IPS-NIHi7 (cell line): ENCODE data around the gene GLRA2.
"Not testable (repeated sequence)": the region's sequence is repeated elsewhere in the genome, so short reads cannot be mapped to it uniquely, and the experiment has no call there.

Experiments
- DNase-seq: peaks from one replicate; pipeline ENCODE4 v3.0.0; 2012; ENCODE audit warnings: mixed read lengths; ENCODE audit errors: extremely low spot score

Gene GLRA2

DNA sequence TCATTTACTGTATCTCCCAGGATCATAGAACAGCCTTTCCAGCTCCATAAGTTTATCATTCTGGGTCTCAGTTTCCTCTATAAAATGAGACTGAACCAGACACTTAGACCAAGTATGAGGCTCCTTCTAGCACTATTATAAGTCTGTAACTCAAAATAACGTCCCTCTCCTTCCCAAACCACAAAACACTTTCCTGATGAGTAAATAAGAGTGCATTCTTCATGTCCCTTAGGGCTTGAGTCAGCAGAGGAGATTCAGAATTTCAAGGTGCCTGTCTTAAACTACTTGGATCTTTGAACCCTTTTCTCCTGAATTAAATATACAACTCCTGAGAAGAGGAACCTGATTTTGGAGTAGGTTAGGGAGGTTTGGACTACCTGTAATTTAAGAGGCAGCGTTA, 62.6 kb downstream of the GLRA2 start:
- no peak for DNase-seq

DNA sequence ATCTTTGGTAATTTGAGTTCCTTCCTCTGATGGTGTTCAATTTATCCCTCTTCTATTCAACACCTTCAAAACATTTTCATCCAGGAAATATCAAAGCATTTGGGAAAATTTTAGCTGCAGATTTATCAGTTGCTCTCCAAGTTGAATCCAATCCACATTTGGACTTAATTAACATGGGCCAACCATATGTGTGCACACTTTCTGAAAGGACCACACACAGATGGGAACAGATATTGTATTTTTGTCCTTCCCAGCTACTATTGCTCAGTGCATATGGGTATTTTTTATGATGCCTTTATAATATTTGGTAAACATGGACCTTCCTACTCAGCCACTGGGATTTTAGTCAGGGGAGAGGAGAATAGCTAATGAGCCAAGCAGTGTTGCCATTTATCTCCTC, 65.2 kb downstream of the GLRA2 start:
- DNase-seq: no peak

DNA sequence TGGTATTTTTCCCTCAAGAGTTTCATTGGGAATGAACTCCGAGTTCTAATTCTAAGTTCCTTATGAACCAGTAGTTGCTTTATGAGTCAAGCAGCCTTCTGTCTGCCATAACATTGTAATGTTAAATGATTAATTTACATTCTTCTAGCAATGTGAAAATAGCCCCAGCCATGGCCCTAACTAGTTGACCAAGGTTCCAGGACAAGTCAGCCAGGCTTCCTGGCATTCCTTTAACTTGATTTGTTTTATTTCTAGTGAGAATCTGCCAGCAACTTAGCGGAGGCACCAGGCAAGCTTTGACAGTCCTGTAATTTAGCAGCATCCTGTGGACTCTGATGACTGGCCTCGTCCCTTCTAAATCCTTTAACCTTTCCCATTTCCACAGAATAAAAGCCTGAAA, 69.0 kb downstream of the GLRA2 start:
- peak; percentile 35 for DNase-seq

DNA sequence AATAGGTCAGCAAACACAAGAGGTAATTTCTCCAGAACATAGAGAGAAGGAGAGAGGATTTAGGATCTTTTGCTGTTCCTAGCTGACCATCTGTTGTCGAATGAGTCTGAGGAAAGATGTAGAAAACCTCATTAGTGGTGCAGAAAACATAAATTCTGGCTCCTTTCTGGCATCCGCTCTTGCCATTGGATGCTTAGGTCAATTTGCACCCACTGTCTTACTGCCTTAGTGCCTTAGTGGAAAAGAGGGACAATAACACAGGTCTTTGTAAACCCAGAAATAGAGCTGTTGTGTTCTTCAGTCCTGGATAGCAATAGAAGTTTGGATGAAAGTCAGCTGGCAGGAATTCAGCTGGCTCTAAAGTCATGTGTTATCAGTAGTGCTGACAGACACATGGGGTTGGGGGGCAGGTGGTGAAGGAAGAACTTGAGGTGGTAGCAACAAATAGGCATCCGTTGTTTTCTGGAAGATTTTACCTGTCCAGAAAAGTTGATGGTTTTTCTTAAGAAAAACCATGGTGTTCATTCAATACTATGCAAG, 78.2 kb downstream of the GLRA2 start:
- DNase-seq: no peak

DNA sequence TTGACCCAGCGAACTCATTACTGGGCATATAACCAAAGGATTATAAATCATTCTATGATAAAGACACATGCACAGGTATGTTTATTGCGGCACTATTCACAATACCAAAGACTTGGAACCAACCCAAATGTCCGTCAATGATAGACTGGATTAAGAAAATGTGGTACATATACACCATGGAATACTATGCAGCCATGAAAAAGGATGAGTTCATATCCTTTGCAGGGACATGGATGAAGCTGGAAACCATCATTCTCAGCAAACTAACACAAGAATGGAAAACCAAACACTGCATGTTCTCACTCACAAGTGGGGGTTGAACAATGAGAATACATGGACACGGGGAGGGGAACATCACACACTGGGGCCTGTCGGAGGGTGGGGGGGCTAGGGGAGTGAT, 83.1 kb downstream of the GLRA2 start:
- DNase-seq: not testable (repeated sequence)

DNA sequence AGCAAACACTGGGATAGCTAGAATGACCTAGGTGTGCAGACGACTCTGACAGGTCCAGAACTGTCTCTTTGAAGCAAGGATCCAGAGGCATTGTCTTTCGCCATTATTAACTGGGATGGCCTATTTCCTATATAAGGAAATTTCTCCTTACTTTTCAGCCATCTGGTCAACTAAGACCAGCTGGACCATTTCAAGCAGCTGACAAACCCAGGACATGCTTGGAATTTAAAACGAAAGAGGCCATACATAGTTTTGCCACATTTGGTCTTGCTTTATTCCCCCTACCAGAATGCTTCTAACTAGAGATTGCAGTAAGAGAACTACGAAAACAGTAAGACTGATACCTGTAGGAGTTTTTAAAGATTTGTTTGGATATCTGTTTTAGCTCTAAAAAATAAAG, 87.0 kb downstream of the GLRA2 start:
- DNase-seq: no peak

DNA sequence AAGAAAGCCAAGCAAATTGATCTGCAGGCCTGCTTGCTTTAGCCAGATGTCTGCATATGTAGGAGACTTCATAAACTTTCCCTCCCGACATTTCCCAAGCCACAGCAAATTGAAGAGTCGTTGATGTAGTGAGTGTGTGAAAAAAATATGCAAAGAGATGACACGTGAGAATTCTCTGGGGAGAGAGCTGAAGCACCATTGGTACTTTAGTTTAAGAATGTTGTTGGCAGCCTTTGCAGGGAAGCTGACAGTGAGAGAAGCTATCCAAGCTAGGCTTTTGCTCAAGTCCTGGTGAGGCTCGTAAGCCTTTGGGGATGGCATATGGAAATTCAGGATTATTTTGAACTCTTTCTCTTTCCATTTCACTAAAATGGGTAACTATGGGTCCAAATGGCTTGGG, 87.5 kb downstream of the GLRA2 start:
- DNase-seq: no peak

DNA sequence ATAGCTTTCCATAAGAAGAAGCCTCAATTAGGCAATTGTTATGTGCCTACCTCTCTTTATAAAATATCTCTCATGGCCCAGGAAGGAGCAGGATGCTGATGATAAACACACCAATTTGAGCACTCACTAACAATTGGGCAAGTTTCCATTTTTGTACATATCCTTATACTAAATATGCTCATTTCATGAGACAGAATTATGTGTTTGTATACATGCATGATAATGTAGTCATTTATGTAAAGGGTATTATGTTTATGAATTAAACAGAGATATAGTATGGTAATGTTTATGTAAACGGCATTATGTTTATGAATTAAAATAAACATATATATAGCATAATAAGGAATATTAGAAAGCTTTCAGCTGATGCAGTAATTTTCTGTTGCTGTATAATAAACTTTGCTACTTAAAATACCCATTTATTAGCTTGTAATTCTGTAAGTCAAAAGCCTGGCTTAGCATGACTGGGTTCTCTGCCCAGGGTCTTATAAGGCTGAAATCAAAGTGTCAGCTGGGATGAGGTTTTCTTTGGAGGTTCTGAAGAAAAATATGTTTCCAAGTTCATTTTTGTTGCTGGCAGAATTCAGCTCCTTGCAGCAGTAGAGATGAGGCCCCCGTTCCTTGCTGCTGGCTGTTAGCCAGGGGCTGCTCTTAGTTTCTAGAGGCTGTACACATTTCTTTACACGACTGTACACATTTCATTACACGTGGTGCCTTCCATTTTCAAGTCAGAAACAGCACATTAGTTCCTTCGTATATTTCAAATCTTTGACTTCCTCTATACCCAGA, 89.0 kb downstream of the GLRA2 start:
- no peak for DNase-seq

DNA sequence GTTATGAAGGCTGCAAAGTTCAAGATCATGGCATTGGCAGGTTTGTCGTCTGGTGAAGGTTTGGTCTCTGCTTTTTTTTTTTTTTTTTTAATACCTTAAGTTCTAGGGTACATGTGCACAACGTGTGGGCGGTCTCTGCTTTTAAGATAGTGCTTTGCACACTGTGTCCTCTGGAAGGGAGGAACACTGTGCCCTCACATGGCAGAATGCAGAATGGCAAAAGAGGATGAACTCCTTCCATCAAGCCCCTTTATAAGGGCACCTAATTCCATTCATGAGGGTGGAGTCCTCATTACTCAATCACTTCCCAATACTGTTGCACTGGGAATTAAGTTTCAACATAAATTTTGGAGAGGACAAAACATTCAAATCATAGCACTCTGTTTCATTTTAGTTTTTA, 101.4 kb downstream of the GLRA2 start:
- no peak for DNase-seq

DNA sequence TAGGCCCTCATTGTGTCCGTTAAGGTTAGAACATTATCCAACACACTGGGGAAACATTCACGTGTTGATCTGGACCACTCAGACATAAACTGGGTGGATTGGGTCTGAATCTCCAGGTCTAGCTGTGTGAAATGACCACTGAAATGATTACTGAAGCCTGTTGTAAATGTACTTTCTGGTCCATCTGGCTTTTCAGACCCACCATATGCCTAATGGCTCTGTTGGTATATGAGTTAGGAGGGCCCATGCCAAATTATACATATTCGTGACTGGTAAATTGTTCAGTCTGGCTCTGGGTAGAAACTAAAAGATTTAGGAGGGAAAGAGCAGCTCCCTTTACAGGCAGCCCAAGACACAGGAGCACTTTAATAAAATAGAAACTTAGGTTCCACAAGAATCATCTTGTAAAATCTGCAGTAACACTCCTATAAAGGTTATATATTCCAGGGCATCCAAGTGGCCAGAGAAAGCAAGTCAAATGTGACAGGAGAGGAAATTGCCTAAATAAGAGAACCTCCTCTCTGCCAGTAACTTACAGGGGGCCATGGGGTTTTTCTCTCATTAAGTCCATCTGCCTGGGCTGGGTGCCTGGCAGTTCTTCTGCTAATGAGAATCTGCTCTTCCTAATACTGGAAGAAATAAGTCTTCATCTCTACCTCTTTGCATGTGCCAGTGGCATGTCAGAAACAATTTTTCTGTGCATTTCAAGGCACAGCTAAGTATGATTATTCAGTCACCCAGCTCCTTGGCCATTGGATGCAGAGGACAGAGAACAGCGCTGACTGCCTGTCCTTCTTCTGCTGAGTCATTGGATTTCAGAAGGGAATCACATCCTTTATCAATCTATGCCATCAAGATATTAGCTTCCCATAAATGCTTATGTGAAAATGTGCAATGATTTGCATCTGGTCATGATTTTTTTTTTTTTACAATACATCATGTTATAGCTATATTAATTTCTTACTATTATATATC, 112.6 kb downstream of the GLRA2 start:
- no peak for DNase-seq

DNA sequence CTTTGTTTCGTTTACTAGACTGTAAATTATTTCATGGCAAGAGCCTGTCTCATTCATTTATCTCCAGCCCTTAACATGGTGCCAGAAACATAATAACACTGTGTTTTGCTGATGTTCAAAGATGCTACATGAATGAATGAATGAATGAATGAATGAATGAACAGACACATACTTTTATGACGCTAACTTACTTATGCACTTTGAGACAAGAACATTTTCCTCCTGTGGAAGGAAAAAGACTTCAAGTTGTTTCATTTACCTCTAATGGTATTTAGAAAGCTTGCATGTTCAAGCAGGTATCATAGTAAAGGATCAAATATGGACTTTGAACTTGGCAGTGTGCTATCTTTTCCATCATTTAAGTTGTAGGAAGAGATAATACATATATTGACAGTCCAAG, 131.6 kb downstream of the GLRA2 start:
- DNase-seq: no peak

DNA sequence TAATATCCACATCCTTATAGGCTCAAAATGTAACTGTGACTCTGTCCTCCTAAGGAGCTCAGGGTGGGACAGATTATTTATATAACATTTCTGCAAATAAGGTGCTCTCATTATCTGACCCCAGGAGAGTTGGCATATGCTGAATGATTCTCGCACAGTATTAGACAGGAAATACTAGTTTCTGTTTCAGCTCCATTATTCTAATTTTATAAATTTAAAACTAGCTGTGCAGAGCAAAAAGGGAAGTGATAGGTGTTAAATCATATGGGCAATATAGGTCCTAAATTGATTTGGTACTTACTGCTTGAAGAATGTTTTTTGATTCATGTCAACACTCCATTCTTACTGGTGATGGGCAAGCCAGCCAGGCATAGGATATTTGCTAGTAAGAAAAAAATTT, 141.5 kb downstream of the GLRA2 start:
- DNase-seq: no peak

DNA sequence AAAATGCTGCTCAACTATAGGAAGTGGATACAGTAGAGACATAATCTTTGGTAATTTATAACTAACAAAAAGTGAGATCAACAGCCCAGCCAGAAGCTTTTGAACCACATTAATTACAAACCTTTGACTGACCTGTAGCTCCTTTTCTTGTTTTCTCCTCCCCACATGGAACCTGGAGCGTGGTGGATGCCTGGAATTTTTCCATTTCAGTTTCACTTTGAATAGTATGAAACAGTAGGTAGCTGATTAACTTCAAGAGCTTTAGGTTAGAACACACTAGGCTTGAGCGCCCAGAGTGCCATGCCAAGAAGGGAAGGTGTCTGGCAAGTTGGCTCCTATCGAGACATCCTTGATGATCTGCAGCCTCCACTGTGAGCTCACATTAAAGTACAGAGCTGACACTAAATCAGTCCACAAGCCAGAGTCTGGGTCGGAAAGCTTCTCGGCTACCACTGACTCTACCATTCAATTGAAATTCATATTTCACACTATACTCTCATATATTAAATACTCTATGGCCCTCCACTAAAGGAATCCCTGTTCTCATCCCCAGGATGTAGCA, 143.4 kb downstream of the GLRA2 start:
- DNase-seq: no peak

DNA sequence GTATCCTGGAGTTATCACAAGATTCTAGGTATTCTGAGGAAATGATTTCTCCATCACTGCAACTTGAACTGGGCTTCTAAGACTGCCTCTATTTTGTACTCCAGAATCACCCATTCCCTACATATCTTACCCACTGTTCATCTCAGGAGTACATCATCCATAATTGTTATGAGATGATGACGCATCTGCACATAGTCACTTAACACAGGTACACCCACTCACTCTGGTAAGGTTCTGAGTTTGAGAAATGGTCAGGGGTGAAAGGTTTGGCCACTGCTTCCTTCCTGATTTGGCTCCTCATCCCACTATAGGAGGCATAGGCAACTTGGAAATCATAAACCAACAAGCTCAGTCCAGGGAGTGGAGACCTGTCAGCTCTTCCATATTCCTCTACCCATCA, 143.9 kb downstream of the GLRA2 start:
- no peak for DNase-seq

DNA sequence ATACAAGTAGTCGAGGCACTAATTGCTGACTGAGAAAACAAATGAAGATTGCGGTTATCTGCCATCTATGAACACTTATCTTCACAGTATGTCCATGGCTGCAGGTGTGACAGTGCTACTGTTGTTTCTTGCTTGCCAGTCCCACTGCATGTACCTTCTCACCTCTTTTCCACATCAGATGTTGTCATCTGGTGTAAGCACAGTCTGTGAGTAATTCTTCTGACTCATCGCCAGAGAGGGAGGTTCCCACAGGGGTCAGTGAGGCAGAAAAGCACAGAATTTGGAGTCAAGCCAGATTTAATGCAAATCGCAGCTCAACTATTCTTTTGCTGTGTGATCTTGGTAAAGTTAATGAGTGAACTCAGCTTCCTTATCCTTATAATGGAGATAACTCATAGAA, 144.4 kb downstream of the GLRA2 start:
- peak; percentile 34 for DNase-seq

DNA sequence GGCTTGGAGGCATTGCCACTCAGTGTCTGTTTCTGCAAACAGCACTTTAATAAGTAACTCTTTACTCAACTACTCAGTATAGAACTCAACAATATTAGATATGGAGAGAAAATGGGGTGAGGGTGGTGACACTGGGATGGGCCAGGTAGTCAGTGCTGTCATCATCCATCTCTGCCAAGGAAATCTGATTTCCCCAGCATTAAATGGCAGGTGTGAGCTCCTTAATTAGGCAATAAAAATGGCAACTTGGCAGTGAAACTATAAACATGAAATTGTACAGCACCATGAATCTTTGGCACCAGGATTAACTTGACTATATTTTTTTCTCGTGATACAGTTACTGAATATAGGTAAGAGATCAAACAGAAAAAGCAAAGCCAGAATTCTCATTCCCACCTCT, 146.2 kb downstream of the GLRA2 start:
- no peak for DNase-seq

DNA sequence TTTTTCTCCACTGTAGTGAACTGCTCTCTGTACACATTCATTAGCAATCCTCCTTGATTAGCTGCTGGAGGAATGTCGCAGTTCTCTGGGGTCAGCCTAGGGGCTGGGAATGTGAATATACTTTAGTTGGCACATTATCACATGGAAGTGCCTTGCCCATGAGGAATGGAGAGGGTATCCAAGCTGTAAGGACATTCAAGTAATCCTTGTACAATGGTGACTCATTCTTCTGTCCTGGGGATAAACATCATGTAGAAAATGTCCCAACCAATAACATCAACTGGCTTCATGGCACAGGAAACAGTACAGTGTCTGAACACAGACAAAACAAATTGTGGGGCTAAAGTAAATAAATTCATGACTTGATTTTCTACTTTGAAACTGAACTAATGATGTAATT, 147.1 kb downstream of the GLRA2 start:
- no peak for DNase-seq

DNA sequence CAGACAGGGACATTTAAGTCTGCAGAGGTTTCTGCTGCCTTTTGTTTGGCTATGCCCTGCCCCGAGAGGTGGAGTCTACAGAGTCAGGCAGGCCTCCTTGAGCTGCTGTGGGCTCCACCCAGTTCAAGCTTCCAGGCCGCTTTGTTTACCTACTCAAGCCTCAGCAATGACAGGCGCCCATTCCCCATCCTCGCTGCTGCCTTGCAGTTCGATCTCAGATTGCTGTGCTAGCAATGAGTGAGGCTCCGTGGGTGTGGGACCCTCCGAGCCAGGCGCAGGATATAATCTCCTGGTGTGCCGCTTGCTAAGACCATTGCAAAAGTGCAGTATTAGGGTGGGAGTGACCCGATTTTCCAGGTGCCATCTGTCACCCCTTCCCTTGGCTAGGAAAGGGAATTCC, 159.0 kb downstream of the GLRA2 start:
- DNase-seq: not testable (repeated sequence)

DNA sequence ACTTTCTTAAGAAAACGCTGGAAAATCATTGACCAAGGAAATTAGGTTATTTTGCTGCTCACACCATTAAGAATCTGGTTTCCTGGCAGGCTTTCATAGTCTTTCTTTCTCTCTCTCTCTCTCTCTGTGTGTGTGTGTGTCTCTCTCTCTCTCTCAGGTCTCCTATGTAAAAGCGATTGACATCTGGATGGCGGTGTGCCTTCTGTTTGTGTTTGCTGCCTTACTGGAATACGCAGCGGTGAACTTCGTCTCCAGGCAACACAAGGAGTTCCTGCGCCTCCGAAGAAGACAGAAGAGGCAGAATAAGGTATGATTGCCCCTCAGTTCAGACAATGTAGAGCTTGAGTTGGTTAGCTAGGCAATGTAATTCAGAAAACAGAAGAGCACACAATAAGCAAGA, 161.2 kb downstream of the GLRA2 start:
- DNase-seq: no peak

DNA sequence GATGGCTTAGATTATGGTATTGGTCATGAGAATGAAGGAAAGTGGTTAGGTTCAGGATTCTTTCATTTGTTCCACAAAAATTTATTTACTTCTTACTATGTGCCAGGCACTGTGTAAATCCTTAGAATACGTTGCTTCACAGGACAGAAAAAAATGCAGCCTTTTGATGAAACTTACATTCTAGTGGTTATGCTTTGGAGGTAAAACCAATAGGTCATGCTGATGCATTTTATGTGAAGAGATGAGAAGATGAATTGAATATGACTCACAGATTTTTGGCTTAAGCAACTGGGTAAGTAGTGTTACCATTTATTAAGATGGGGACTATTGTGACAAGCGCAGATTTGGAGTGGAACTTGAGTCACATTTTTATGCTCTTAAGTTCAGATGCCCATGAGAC, 165.3 kb downstream of the GLRA2 start:
- no peak for DNase-seq

DNA sequence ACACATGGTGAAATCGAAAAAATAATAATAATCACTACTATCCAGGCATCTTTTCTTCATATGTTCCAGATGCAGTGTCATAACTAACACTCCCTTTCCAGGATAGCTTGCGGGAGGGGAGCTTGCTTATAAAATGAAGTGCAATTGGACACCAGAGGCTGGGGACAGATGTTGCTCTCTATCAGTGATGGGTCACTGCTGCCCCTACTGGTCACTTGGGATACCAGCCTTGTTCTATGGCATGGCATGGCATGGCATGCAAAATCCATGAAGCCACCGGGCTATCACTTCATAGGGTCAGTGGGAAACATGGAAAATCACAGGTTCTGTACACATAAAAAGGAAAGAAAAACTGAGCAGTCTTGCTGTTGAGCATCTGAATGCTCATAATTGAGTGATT, 168.1 kb downstream of the GLRA2 start:
- DNase-seq: peak; percentile 76

DNA sequence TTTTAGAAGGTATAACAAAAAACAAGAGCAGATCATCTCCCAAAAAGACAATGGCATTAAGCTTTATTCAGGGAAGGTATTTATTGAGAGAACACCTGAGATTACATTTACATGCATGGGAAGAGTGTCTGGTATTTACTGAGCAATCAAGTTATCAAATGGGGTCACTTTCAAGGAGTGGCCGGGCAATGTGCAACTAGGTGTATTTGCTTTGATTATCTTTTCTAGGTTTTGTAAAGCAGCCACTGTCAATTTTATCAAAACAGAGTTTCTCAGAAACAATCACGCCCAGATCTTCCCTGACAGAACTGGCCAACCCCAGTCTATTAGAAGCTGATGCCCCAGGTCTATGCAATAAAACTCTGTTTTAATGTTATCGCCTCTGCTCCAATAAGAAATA, 169.5 kb downstream of the GLRA2 start:
- DNase-seq: no peak
